ENCODE measurements around the gene APOA4. TPM values are rescaled to one million over a fixed set of nuclear protein-coding genes. Genes with fewer than 3 reads are reported as not detected.

The APOA4 gene
- total RNA-seq, 2 experiments from 2014 or later, result not detected

DNA sequence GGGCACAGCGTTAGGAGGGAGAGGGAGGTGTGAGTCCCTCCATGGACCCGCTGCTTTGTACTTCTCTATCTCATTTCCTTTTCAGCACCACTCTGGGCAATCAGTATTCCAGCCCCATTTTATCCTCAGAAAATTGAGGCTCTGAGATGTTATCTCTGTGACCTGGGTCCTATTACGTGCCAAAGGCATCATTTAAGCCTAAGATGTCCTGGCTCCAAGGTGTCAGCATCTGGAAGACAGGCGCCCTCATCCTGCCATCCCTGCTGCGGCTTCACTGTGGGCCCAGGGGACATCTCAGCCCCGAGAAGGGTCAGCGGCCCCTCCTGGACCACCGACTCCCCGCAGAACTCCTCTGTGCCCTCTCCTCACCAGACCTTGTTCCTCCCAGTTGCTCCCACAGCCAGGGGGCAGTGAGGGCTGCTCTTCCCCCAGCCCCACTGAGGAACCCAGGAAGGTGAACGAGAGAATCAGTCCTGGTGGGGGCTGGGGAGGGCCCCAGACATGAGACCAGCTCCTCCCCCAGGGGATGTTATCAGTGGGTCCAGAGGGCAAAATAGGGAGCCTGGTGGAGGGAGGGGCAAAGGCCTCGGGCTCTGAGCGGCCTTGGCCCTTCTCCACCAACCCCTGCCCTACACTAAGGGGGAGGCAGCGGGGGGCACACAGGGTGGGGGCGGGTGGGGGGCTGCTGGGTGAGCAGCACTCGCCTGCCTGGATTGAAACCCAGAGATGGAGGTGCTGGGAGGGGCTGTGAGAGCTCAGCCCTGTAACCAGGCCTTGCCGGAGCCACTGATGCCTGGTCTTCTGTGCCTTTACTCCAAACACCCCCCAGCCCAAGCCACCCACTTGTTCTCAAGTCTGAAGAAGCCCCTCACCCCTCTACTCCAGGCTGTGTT lies 5.8 kb upstream of the APOA4 start:
- CTCF ChIA-PET, result no interaction called here
- Mint-ChIP-seq H3K4me3 (no peak overlapping the region), H3K9me3 (no peaks in the 10 kb centered on the region), H3K27me3 (no peaks in the 10 kb centered on the region), H3K36me3 (no peaks in the 10 kb centered on the region), H3K27ac (no peak overlapping the region), H3K4me1 (ENCODE audit: low read depth) (no peaks in the 10 kb centered on the region)
- DNase-seq, result no peak
- intact Hi-C loops (cut with micrococcal nuclease), result no loop called here
- POLR2A ChIA-PET, result interaction anchor here (0.7 kb wide), 1 partner anchor 1323 kb away, joined by 3 read pairs; no protein-coding TSS in a partner anchor

DNA sequence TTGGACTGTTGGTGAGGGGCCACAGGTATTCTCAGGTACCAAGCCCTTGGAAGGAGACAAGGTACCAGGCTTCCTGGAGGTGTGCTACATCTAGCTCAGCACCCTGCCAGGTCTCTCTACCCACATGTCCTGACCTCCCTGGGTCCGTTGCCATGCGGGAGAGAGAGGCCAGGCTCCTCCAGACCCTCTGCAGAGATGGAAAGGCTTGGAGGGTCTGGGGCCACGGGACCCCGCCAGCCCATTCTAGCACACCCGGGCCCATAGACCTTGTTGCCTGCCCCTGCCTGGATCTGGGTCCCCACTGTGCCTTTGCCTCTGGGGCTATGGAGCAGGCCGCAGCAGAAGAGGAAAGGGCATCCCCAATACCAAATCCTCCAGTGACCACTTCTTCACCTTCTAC lies 4.4 kb upstream of the APOA4 start:
- H3K36me3 Mint-ChIP-seq, result no peaks in the 10 kb centered on the region
- no peaks in the 10 kb centered on the region for H3K4me1 Mint-ChIP-seq (ENCODE audit: low read depth)
- H3K9me3 Mint-ChIP-seq, result no peaks in the 10 kb centered on the region
- no peak overlapping the region for H3K27ac Mint-ChIP-seq
- H3K27me3 Mint-ChIP-seq, result no peaks in the 10 kb centered on the region
- DNase-seq, result no peak
- POLR2A ChIA-PET, result no interaction called here
- intact Hi-C loops (cut with micrococcal nuclease), result no loop called here
- no peak overlapping the region for H3K4me3 Mint-ChIP-seq
- CTCF ChIA-PET, result no interaction called here

DNA sequence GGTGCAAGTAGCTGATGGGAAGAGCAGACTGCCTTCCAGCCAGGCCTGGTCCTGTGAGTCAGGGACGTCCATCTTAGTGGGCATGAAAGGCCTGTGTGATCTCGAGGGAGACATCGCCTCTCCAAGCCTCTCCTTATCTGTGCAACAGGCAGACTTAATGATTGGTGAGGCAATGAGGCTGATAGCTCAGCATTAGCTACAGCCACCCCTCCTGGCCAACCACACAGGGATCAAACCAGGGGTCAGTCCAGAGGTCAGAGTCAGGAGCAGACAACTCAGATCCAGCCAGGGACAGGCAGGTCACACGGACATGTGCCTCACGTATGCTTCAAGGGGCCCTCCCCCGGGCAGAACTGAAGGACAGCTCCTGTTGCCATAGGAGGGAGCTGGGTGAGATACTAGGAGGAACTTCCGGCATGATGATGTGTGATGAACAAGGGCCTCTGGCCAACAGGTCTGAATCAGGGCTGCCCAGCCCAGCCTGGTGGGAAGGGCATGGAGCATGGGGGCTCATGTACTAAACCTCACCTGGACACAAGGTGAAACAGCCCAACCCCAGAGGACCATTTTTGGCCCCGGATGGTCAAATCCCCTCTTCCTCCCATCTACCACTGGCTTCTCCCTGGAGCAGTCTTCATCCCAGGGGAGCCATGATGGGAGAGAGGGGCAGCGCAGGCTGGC lies 3.8 kb upstream of the APOA4 start:
- H3K27me3 Mint-ChIP-seq, result no peaks in the 10 kb centered on the region
- H3K4me3 Mint-ChIP-seq, result no peak overlapping the region
- no peak overlapping the region for H3K27ac Mint-ChIP-seq
- DNase-seq, result no peak
- intact Hi-C loops (cut with micrococcal nuclease), result no loop called here
- H3K36me3 Mint-ChIP-seq, result no peaks in the 10 kb centered on the region
- H3K9me3 Mint-ChIP-seq, result no peaks in the 10 kb centered on the region
- ChIA-PET CTCF (no interaction called here), POLR2A (no interaction called here)
- no peaks in the 10 kb centered on the region for H3K4me1 Mint-ChIP-seq (ENCODE audit: low read depth)

DNA sequence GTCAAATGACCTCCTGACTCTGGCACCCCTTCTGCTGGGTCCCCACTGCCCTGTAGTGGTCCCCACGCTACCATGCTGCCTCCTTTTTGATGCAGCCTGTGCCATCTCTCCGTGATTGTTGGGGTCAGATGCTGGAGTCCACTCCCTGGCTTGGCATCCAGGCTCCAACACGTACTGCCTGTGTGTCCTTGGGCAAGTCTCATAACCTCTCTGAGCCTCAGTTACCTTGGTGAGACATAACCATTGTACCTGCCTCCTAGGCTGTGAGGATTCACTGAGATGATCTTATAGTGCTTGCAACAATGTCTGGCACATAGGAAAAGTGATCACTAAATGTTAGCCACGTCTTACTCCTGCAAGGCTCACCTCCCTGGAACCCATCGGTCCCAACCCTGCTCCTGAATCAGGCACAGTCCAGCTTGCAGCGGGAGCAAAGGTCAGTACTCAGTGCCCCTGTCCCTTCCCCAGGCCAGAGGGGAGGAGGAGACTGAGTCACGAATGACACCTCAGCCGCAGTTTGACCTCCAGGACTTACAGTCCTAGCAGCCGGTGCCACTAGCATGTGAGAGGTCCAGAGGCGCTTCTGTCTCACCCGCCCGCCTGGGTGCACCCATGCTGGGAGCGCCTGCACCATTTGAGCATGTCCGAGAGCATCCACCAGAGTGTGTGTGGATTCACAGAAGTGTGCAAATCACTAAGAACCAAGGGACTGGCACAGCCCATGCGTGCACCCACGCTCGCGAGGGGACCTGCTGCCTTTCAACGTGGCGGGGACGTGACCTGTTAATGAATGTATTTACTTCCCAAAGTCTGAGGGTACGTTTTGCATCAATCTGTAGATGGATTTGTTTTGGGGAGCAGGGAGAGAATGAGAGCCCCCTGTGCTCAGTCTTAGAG lies 3.0 kb upstream of the APOA4 start:
- no peak overlapping the region for H3K27ac Mint-ChIP-seq
- POLR2A ChIA-PET, result no interaction called here
- H3K4me3 Mint-ChIP-seq, result no peak overlapping the region

DNA sequence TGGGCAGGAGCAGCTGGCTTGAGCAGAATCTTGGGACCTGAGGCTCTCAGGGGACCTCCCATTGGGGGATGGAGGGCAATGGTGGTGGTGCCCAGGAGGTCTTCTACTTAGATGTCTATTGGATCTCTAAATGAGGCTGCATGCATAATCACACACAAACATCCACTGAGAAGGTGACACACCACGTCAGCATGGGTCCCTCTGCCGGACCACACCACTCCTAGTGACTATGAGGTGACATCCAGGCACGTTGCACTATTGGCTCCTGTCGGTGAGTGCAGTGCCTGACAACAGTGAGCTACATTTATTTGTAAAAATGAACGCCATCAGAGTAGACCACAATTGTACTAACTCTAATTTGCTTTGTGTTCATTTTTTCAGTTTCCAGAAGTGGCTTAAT lies 2.3 kb upstream of the APOA4 start:
- Mint-ChIP-seq H3K4me1 (ENCODE audit: low read depth) (no peaks in the 10 kb centered on the region), H3K27me3 (no peaks in the 10 kb centered on the region), H3K27ac (no peak overlapping the region), H3K9me3 (no peaks in the 10 kb centered on the region), H3K36me3 (no peaks in the 10 kb centered on the region), H3K4me3 (no peak overlapping the region)
- intact Hi-C loops (cut with micrococcal nuclease), result no loop called here
- POLR2A ChIA-PET, result no interaction called here
- CTCF ChIA-PET, result no interaction called here
- no peak for DNase-seq

More for the DNA sequence above, 3.0 kb upstream of the APOA4 start:
- Mint-ChIP-seq H3K4me1 (ENCODE audit: low read depth) (no peaks in the 10 kb centered on the region), H3K9me3 (no peaks in the 10 kb centered on the region), H3K36me3 (no peaks in the 10 kb centered on the region), H3K27me3 (no peaks in the 10 kb centered on the region)
- CTCF ChIA-PET, result no interaction called here
- intact Hi-C loops (cut with micrococcal nuclease), result no loop called here
- no peak for DNase-seq

DNA sequence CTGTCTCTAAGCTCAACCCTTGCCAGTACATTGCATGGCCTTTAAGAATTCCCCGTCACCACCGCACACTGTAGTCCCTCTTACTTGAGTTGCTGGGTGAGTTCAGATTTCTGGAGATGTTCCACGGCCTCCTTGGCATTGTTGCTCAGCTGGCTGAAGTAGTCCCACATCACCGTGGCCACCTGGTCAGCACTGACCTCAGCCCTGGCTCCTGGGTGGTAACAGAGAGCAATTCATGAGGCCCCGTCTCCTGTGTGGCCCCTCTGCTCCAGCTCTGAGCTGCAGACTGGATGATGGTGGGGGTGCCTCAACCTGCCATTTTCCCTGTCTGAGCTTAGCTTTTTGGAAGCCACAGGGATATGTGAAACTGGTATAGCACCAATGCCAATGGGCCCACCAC lies 529 bp downstream of the APOA4 start:
- no peak overlapping the region for H3K27ac Mint-ChIP-seq
- DNase-seq, result no peak
- ChIA-PET POLR2A (no interaction called here), CTCF (interaction anchor here (1.1 to 3.3 kb wide), 3 partner anchors 13 to 31 kb away, joined by 3 to 14 read pairs (median 3); partner anchors contain the start of gene APOA5)
- H3K36me3 Mint-ChIP-seq, result no peaks in the 10 kb centered on the region
- no peaks in the 10 kb centered on the region for H3K9me3 Mint-ChIP-seq
- no peaks in the 10 kb centered on the region for H3K4me1 Mint-ChIP-seq (ENCODE audit: low read depth)
- intact Hi-C loops (cut with micrococcal nuclease), result no loop called here
- H3K4me3 Mint-ChIP-seq, result no peak overlapping the region
- no peaks in the 10 kb centered on the region for H3K27me3 Mint-ChIP-seq

DNA sequence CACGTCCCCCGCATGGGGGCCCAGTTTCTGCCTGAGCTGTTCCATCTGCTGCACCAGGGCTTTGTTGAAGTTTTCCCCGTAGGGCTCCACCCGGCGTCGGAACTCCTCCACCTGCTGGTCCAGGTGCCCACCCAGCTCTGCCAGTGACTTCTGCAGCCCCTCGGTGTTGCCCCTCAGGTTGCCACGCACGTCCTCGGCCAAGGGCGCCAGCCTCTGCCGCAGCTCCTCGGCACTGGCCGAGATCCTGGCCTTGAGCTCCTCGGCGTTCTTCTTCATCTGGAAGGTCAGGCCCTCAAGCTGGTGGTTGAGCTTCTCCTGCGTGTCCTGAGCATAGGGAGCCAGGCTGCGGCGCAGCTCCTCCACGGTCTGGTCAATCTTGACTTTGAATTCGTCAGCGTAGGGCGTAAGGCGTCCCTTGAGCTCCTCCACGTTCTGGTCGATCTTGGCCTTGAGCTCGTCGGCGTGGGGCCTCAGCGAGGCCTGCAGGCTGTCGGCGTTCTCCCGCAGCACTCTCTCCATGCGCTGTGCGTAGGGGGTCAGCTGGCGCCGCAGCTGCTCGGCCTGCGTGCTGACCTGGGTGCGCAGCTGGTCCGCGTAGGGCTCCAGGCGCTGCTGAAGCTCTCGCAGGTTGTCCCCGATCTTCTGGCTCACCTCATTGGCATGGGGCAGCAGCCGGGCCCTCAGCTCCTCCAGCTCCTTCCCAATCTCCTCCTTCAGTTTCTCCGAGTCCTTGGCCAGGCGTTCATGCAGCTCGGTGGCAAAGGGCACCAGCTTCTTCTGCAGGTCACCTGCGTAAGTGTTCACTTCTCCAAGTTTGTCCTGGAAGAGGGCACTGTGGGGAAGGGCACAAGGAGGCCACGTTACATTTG lies 1.8 kb downstream of the APOA4 start:
- H3K4me1 Mint-ChIP-seq (ENCODE audit: low read depth), result no peaks in the 10 kb centered on the region
- no peak overlapping the region for H3K27ac Mint-ChIP-seq
- DNase-seq, result no peak
- no peaks in the 10 kb centered on the region for H3K9me3 Mint-ChIP-seq
- H3K36me3 Mint-ChIP-seq, result no peaks in the 10 kb centered on the region
- intact Hi-C loops (cut with micrococcal nuclease), result no loop called here
- CTCF ChIA-PET, result interaction anchor here (0.8 to 3.3 kb wide), 3 partner anchors 8 to 31 kb away, joined by 3 to 14 read pairs (median 6); partner anchors contain the start of gene APOA5
- H3K27me3 Mint-ChIP-seq, result no peaks in the 10 kb centered on the region
- POLR2A ChIA-PET, result interaction anchor here (1.0 kb wide), 1 partner anchor 35 kb away, joined by 3 read pairs; no protein-coding TSS in a partner anchor
- no peak overlapping the region for H3K4me3 Mint-ChIP-seq

DNA sequence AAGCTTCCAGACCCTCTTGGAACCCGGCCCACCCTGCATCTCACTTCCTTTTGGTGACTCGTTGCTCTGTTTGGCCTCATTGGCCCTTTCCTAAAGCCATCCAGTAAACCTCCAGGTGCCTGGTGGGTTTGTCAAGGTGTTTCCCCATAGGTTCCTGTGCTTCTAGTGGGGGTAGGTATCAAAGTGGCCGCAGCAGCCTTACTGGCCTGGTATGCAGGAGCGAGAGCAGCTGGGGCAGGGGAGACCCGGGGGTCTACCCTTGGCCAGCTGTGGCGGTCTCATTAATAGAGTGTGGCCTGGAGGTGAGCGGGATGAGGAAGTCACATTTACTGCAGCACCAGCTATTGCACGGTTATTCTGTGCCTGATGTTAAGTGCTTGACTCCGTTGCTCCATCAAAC lies 4.1 kb downstream of the APOA4 start:
- no peaks in the 10 kb centered on the region for H3K4me1 Mint-ChIP-seq (ENCODE audit: low read depth)
- no peak overlapping the region for H3K27ac Mint-ChIP-seq
- DNase-seq, result no peak
- H3K9me3 Mint-ChIP-seq, result no peaks in the 10 kb centered on the region
- H3K4me3 Mint-ChIP-seq, result no peak overlapping the region
- POLR2A ChIA-PET, result no interaction called here
- intact Hi-C loops (cut with micrococcal nuclease), result no loop called here
- H3K36me3 Mint-ChIP-seq, result no peaks in the 10 kb centered on the region
- no peaks in the 10 kb centered on the region for H3K27me3 Mint-ChIP-seq
- CTCF ChIA-PET, result no interaction called here

DNA sequence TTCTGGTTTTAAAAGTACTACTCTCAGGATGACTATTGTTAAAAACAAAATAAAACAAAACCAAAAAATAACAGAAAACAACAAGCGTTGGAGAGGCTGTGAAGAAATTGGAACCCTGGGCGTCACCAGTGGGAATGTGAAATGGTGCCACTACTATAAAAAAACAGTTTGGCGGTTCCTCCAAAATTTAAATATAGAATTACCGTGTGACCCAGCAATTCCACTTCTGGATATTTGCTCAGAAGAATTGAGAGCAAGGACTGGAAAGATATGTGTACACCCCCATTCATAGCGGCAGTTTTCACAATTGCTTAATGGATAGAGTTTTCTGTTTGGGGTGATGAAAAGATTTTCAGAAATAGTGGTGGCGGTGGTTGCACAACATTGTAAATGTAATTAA lies 8.6 kb downstream of the APOA4 start:
- no peaks in the 10 kb centered on the region for H3K9me3 Mint-ChIP-seq
- no peaks in the 10 kb centered on the region for H3K27me3 Mint-ChIP-seq
- H3K4me3 Mint-ChIP-seq, result no peak overlapping the region
- intact Hi-C loops (cut with micrococcal nuclease), result no loop called here
- CTCF ChIA-PET, result interaction anchor here (2.2 kb wide), 1 partner anchor 23 kb away, joined by 20 read pairs; the partner anchor contains the start of gene APOA5
- no peaks in the 10 kb centered on the region for H3K4me1 Mint-ChIP-seq (ENCODE audit: low read depth)
- no peak overlapping the region for H3K27ac Mint-ChIP-seq
- POLR2A ChIA-PET, result no interaction called here
- no peak for DNase-seq
- H3K36me3 Mint-ChIP-seq, result no peaks in the 10 kb centered on the region

DNA sequence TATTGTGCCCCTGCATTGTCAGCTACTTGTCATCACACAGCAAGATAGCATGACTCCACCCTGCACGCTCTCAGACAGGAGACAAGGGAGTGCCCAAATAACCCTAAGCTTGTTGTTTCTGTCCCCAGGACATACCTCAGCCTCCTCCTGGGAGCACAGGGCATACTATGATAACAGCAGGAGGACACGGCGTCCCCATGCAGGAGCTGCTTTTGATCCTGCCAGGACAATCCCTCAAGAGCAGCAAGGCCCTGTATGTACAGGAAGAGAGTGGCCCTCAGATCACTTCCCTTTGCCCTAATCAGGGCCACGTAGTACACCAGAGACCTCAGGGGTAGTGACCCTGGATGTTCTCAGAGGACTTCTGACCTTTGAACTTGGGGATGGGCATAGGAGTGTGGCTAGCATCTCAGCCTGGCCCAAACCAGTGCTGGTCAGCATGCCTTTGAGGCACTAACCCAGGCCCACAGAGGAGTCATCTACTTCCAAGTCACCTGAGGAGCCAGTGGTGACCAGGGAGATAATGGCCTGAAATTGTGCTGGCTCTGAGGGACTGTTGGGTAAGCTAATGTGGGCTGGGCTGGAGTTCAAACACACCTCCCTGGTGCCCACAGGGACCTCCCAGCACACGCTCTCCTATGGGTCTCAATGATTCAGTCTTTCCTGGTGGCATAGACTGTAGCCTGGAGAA lies 9.2 kb downstream of the APOA4 start:
- no peaks in the 10 kb centered on the region for H3K9me3 Mint-ChIP-seq
- ChIA-PET CTCF (interaction anchor here (1.5 to 2.2 kb wide), 2 partner anchors 7 to 22 kb away, joined by 3 to 20 read pairs; partner anchors contain the start of gene APOA5), POLR2A (no interaction called here)
- no peaks in the 10 kb centered on the region for H3K4me1 Mint-ChIP-seq (ENCODE audit: low read depth)
- H3K27ac Mint-ChIP-seq, result no peak overlapping the region
- H3K36me3 Mint-ChIP-seq, result no peaks in the 10 kb centered on the region
- H3K4me3 Mint-ChIP-seq, result no peak overlapping the region
- DNase-seq, result no peak
- intact Hi-C loops (cut with micrococcal nuclease), result no loop called here
- H3K27me3 Mint-ChIP-seq, result no peaks in the 10 kb centered on the region

DNA sequence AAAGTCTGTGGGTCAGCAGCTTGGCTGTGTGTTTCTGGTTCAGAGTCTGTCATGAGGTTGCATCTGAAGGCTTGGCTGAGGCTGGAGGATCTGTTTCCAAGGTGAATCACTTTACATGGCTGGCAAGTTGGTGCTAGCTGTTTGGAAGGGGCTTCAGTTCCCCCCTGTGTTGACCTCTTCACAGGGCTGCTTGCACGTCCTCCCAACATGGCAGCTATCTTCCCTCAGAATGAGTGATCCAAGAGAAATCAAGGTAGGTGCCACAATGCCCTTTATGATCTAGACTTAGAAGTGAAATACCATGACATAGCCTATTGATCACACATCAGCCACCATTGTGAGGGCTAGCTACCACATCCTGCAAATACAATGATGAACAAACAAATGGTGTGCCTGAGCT lies 9.9 kb downstream of the APOA4 start:
- no peak for DNase-seq

More for the DNA sequence above, 9.9 kb downstream of the APOA4 start:
- Mint-ChIP-seq H3K27me3 (no peaks in the 10 kb centered on the region), H3K4me1 (ENCODE audit: low read depth) (no peaks in the 10 kb centered on the region), H3K9me3 (no peaks in the 10 kb centered on the region), H3K4me3 (no peak overlapping the region), H3K36me3 (no peaks in the 10 kb centered on the region), H3K27ac (no peak overlapping the region)
- ChIA-PET CTCF (interaction anchor here (0.8 to 2.2 kb wide), 6 partner anchors 8 to 326 kb away, joined by 3 to 20 read pairs (median 4); partner anchors contain the start of gene APOA5), POLR2A (no interaction called here)
- intact Hi-C loops (cut with micrococcal nuclease), result no loop called here
